NCI-H526 (cell line): ENCODE data around the gene SETBP1.

Source experiments
- DNase-seq, 2 experiments: peaks; one replicate each; lab custom pipeline; 2025; lab: John Stamatoyannopoulos, UW

The SETBP1 gene

DNA sequence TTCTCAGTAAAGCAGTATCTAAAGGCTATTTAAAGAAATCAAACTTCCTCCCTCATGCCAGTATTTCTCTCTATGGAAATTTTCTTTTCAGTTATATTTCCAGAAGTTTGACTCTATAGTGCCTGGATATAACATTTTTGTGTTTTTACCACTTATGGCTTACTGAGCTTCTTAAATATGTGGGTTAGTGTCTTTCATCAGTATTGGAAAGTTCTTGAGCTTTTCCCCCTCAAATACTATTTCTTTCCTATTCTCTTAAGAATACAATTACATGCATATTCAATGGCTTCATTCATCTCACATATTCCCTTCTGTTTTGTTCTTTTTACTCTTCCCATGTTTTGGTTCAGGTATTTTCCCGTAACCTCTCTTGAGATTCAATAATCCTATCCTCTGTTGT lies 432.0 kb downstream of the SETBP1 start:
- no peak for DNase-seq

- DNase-seq = no peak
Measured at GRCh38 chr18:45116116-45116515, 435.4 kb downstream of the SETBP1 start.
